Measurements from ENCODE around the gene CDKN2D. TPM values are rescaled to one million over a fixed set of nuclear protein-coding genes. Genes with fewer than 3 reads are reported as not detected.

The CDKN2D gene
- total and polyA plus RNA-seq, 2 of the 8 experiments (the other 6 are each of a cell fraction or from before 2014, with no cell fraction given): 3.0 to 4.0 TPM

- no peak for TF ChIP-seq KDM4A (IDR thresholded peaks at IDR 0.05; ENCODE audit: low read depth, low read length, severe bottlenecking)
- no peak for TF ChIP-seq RAD21 (IDR thresholded peaks at IDR 0.05 in 1 of 2, conservative IDR thresholded peaks at IDR 0.05 in 1 of 2; ENCODE audit: low read depth in 2 of 2, low read length in 2 of 2)
- TF ChIP-seq SP2 (IDR thresholded peaks at IDR 0.05; ENCODE audit: low read length): no peak
- no peak for TF ChIP-seq MAX (IDR thresholded peaks at IDR 0.05)
- TF ChIP-seq RXRA (IDR thresholded peaks at IDR 0.05; ENCODE audit: insufficient read depth, low read depth, low read length): no peak
These were observed 11.1 kb downstream of the CDKN2D start (continued) for GRCh38 chr19:10557603-10558197.

Data from H1 (cell line).